Activated naive CD4-positive, alpha-beta T cell treated with anti-CD3 and anti-CD28 coated beads, Interleukin-2, amount 10 ng/mL, durations not matched to agents 7 days and 5 days (primary cell): Measurements from ENCODE around the gene SPRN.

Source experiments
- CTCF ChIA-PET: fragments of 350-600 bp; sonication (Branson Sonifier 250); formaldehyde crosslinking; loops from one replicate; lab custom pipeline; 2021; ENCODE audit warnings: antibody characterized with exemption; lab: Charles Lee
- DNase-seq: peaks from one replicate; pipeline ENCODE4 v3.0.0-alpha.2; 2020
- H3K27ac Mint-ChIP-seq: one replicate; pipeline ENCODE4 v1.8.0; 2021; ENCODE audit warnings: mild to moderate bottlenecking, moderate library complexity, mixed read lengths
- H3K27me3 Mint-ChIP-seq: one replicate; pipeline ENCODE4 v1.8.0; 2021; ENCODE audit warnings: mild to moderate bottlenecking, mixed read lengths
- H3K36me3 Mint-ChIP-seq: one replicate; pipeline ENCODE4 v1.8.0; 2021; ENCODE audit warnings: mixed read lengths
- H3K4me1 Mint-ChIP-seq: one replicate; pipeline ENCODE4 v1.8.0; 2021; ENCODE audit warnings: mixed read lengths
- H3K4me3 Mint-ChIP-seq: one replicate; pipeline ENCODE4 v1.8.0; 2021; ENCODE audit warnings: mild to moderate bottlenecking, moderate library complexity, mixed read lengths
- H3K9me3 Mint-ChIP-seq: one replicate; pipeline ENCODE4 v1.8.0; 2021; ENCODE audit warnings: mixed read lengths

SPRN gene

DNA sequence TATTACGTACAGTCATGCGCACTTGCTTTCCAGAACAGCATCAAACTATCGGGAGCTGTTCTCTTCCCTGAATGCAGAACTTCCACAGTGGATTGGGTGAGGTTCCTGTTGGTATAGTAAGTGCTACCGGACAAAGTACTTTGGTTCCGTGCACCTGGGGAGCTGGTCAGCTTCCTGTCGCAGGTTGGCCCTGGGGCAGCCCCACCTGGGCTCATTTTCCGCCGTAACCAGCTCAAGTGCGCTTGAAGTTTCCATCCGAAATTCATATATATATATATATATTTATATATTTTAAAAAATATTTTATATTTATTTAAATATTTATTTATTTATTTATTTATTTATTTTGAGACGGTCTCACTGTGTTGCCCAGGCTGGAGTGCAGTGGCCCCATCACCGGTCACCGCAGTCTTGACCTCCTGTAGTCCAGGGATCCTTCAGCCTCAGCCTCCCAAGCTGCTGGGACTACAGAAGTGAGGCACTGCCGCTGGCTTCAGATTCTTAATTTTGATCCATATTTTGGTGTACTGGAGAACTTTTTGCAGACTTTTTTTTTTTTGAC lies 35.9 kb upstream of the SPRN start:
- H3K4me1 Mint-ChIP-seq = no peaks in the 10 kb centered on the region
- peaks cover 7% of the 10 kb centered on the region for H3K27me3 Mint-ChIP-seq
- CTCF ChIA-PET = no interaction called here
- no peak overlapping the region for H3K27ac Mint-ChIP-seq
- no peak for DNase-seq
- no peaks in the 10 kb centered on the region for H3K36me3 Mint-ChIP-seq
- no peak overlapping the region for H3K4me3 Mint-ChIP-seq
- H3K9me3 Mint-ChIP-seq = no peaks in the 10 kb centered on the region

DNA sequence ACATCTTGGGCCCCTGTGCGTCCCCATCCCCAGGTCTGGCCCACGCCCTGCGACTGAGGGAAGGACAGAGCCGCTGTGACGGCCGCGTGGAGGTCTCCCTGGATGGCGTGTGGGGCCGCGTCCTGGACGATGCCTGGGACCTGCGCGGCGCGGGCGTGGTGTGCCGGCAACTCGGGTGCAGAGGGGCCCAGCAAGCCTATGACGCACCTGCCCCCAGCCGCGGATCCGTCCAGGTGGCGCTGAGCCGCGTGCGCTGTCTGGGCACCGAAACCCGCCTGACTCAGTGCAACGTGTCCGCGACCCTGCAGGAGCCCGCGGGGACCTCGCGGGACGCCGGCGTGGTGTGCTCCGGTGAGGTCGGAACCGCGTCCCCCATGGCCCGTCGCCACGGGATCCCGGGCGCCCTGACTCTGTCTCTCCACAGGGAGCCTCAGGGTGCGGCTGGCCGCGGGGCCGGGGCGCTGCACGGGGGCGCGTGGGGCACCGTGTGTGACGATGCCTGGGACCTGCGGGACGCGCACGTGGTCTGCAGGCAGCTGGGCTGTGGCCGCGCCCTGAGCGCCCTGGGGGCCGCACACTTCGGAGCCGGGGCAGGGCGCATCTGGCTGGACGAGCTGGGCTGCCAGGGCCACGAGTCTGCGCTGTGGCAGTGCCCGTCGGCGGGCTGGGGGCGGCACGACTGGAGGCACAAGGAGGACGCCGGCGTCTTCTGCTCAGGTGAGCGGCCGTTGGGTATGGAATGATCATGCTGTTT lies 35.2 kb upstream of the SPRN start:
- CTCF ChIA-PET = no interaction called here
- H3K4me3 Mint-ChIP-seq = no peak overlapping the region
- H3K27ac Mint-ChIP-seq = no peak overlapping the region
- no peak for DNase-seq
- H3K36me3 Mint-ChIP-seq = no peaks in the 10 kb centered on the region
- no peaks in the 10 kb centered on the region for H3K9me3 Mint-ChIP-seq
- H3K27me3 Mint-ChIP-seq = peaks cover 3% of the 10 kb centered on the region
- H3K4me1 Mint-ChIP-seq = no peaks in the 10 kb centered on the region

DNA sequence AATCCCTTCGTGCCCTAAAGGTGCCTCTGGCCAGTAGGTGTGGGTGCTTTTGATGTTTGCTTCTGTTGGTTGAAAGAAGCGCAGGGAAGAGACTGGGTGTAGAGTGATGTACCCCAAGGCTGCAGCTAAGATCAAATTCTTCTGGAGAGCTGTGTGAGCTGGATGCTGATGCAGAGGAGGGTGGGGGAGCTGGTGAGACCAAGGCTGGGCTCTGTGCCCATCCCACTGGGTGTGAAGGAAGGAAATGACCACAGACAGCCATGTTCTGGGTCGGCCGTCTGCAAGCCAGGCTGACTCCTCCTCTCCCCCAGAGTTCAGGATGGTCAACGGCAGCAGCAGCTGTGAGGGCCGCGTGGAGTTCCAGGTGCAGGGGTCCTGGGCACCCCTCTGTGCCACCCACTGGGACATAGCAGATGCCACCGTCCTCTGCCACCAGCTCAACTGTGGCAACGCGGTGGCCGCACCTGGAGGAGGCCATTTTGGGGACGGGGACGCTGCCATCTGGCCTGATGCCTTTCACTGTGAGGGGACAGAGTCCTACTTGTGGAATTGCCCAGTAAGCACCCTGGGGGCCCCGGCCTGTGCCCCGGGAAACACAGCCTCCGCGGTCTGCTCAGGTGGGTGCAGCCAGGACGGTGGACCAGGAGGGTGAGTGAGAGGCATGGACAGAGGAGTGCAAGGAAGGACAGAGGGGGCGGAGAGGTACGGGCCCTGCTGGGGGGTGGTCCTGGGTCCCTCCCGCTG lies 34.5 kb upstream of the SPRN start:
- no peaks in the 10 kb centered on the region for H3K9me3 Mint-ChIP-seq
- CTCF ChIA-PET = no interaction called here
- DNase-seq = no peak
- no peaks in the 10 kb centered on the region for H3K36me3 Mint-ChIP-seq
- no peaks in the 10 kb centered on the region for H3K4me1 Mint-ChIP-seq
- H3K27me3 Mint-ChIP-seq = no peaks in the 10 kb centered on the region
- H3K27ac Mint-ChIP-seq = no peak overlapping the region
- no peak overlapping the region for H3K4me3 Mint-ChIP-seq

- Mint-ChIP-seq H3K36me3 (no peaks in the 10 kb centered on the region), H3K27me3 (no peaks in the 10 kb centered on the region), H3K27ac (no peak overlapping the region), H3K4me3 (no peak overlapping the region), H3K4me1 (no peaks in the 10 kb centered on the region), H3K9me3 (no peaks in the 10 kb centered on the region)
- DNase-seq = no peak
- CTCF ChIA-PET = no interaction called here
Observed at GRCh38 chr10:133458021-133458709, 33.7 kb upstream of the SPRN start.

- DNase-seq = no peak
- no peak overlapping the region for H3K4me3 Mint-ChIP-seq
- CTCF ChIA-PET = no interaction called here
Observed at GRCh38 chr10:133457100-133457841, 32.8 kb upstream of the SPRN start.

DNA sequence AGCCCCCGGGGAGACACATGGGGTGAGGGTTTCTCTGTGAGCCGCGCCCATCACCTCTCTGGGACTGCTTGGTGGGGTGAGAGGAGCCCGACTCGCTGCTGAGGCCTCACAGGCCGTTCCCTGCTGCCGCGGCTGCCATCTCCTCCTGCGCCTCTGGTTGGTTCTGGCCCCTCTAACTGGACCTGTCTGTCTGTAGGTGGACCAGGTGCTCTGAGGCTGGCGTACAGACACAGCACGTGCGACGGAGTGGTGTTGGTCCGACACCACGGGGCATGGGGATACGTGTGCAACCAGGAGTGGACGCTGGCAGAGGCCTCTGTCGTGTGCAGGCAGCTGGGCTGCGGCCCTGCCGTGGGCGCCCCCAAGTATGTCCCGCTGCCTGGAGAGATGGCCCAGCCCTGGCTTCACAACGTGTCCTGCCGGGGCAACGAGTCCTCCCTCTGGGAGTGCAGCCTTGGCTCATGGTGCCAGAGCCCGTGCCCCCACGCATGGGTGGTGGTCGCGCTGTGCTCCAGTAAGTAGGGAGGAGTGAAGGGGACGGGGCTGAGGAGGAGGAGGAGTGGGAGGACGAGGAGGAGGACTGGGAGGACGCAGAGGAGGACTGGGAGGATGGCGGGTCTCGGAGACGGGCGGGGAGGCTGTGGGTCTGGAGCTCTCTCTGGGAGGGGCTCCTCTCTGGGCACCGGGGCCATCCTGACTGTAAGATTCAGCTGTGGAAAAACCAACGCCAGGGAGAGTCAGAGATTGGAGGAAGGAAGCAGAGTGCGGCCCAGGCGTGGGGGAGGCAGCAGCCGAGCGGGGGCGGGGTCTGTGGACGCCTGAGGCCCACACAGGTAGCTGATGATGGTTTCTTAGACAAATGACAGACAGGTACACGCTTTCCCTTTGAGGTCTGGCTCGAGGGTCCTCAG lies 31.9 kb upstream of the SPRN start:
- Mint-ChIP-seq H3K9me3 (no peaks in the 10 kb centered on the region), H3K36me3 (no peaks in the 10 kb centered on the region), H3K27ac (no peak overlapping the region), H3K4me1 (no peaks in the 10 kb centered on the region), H3K4me3 (no peak overlapping the region), H3K27me3 (no peaks in the 10 kb centered on the region)
- no peak for DNase-seq
- CTCF ChIA-PET = no interaction called here

More at GRCh38 chr10:133457100-133457841, 32.8 kb upstream of the SPRN start:
- Mint-ChIP-seq H3K27ac (no peak overlapping the region), H3K9me3 (no peaks in the 10 kb centered on the region), H3K4me1 (no peaks in the 10 kb centered on the region), H3K36me3 (no peaks in the 10 kb centered on the region), H3K27me3 (no peaks in the 10 kb centered on the region)

DNA sequence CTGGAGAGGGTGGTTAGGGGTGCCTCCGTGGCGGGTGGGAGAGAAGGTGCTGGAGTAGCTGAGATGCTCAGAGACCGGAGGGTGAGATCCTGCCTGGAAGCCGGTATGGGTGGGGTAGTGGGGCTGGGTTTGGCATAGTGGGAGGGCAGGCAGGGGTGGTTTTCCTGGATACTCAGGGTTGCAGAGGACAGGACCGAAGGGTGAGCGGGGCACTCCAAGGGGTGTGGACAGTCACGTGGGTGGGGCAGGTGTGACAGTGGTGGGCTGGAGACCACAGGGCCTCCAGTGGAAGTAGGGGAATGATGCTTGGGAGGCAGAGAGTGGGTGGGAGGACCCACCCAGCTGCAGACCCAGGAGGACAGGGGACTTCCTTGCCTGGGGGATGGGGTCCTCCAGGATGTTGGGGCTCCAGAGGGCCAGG lies 31.2 kb upstream of the SPRN start:
- Mint-ChIP-seq H3K9me3 (no peaks in the 10 kb centered on the region), H3K4me3 (no peak overlapping the region), H3K36me3 (no peaks in the 10 kb centered on the region), H3K27me3 (no peaks in the 10 kb centered on the region), H3K27ac (no peak overlapping the region), H3K4me1 (no peaks in the 10 kb centered on the region)
- CTCF ChIA-PET = interaction anchor here (0.9 kb wide), 1 partner anchor 18 kb away, joined by 4 read pairs; no protein-coding TSS in a partner anchor
- no peak for DNase-seq

DNA sequence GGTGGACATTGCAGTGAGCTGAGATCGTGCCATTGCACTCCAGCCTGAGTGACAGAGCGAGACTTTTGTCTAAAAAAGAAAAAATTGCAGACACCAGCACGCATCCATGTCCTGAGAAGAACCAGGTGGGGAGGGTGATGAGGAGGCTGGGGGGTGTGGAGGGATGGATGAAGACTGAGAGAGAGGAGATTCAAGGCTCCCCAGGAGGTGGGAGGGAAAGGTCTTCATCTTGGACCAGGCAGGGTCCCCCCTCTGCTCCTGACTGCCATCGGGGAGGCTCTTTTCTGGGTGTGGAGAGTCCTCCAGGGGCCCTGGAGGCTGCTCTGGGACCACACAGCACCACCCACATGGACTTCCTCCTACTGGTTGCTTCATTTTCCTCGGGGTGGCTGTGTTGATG lies 30.8 kb upstream of the SPRN start:
- Mint-ChIP-seq H3K27ac (no peak overlapping the region), H3K27me3 (no peaks in the 10 kb centered on the region)
- CTCF ChIA-PET = interaction anchor here (0.9 kb wide), 1 partner anchor 18 kb away, joined by 4 read pairs; no protein-coding TSS in a partner anchor

GRCh38 chr10:133454204-133454893 lies 29.9 kb upstream of the SPRN start:
- H3K4me3 Mint-ChIP-seq = no peak overlapping the region
- H3K27me3 Mint-ChIP-seq = no peaks in the 10 kb centered on the region
- H3K9me3 Mint-ChIP-seq = peaks cover 2% of the 10 kb centered on the region
- H3K4me1 Mint-ChIP-seq = no peaks in the 10 kb centered on the region
- H3K27ac Mint-ChIP-seq = no peak overlapping the region
- CTCF ChIA-PET = interaction anchor here (0.9 to 2.1 kb wide), 2 partner anchors 15 to 17 kb away, joined by 4 to 5 read pairs; no protein-coding TSS in a partner anchor
- H3K36me3 Mint-ChIP-seq = peaks cover 1% of the 10 kb centered on the region
- DNase-seq = no peak

More for the DNA sequence above, 30.8 kb upstream of the SPRN start:
- no peak overlapping the region for H3K4me3 Mint-ChIP-seq
- no peaks in the 10 kb centered on the region for H3K9me3 Mint-ChIP-seq
- DNase-seq = no peak
- no peaks in the 10 kb centered on the region for H3K36me3 Mint-ChIP-seq
- H3K4me1 Mint-ChIP-seq = no peaks in the 10 kb centered on the region

- no peak within 1 kb of the TSS for H3K27ac Mint-ChIP-seq
Observed at GRCh38 chr10:133453516-133454203, 29.2 kb upstream of the SPRN start, which contains the start of gene SCART1. SCART1 (plus strand) TSS chr10:133453945; CDS start chr10:133453998, 53 bp downstream.

GRCh38 chr10:133452453-133452852 lies 28.0 kb upstream of the SPRN start:
- Mint-ChIP-seq H3K4me3 (no peak overlapping the region), H3K4me1 (no peaks in the 10 kb centered on the region), H3K36me3 (peaks cover 11% of the 10 kb centered on the region), H3K27me3 (no peaks in the 10 kb centered on the region), H3K27ac (no peak overlapping the region), H3K9me3 (peaks cover 17% of the 10 kb centered on the region)
- CTCF ChIA-PET = no interaction called here
- no peak for DNase-seq

More at GRCh38 chr10:133453516-133454203, 29.2 kb upstream of the SPRN start, which contains the start of gene SCART1:
- CTCF ChIA-PET = interaction anchor here (2.1 kb wide), 1 partner anchor 15 kb away, joined by 5 read pairs; no protein-coding TSS in a partner anchor
- H3K36me3 Mint-ChIP-seq = peaks cover 3% of the 10 kb centered on the region
- H3K4me3 Mint-ChIP-seq = no peak within 1 kb of the TSS
- no peak for DNase-seq
- no peaks in the 10 kb centered on the region for H3K27me3 Mint-ChIP-seq
- no peaks in the 10 kb centered on the region for H3K4me1 Mint-ChIP-seq
- H3K9me3 Mint-ChIP-seq = peaks cover 6% of the 10 kb centered on the region

- Mint-ChIP-seq H3K27me3 (no peaks in the 10 kb centered on the region), H3K9me3 (peaks cover 27% of the 10 kb centered on the region), H3K27ac (no peak overlapping the region), H3K4me1 (no peaks in the 10 kb centered on the region), H3K4me3 (no peak overlapping the region), H3K36me3 (peaks cover 14% of the 10 kb centered on the region)
- CTCF ChIA-PET = interaction anchor here (0.8 kb wide), 1 partner anchor 12 kb away, joined by 3 read pairs; no protein-coding TSS in a partner anchor
- no peak for DNase-seq
Observed at GRCh38 chr10:133451346-133451745, 26.9 kb upstream of the SPRN start.
